ENCODE measurements around the gene BOD1L2.

- TF ChIP-seq MYC (IDR thresholded peaks at IDR 0.05; ENCODE audit: borderline replicate concordance, low read length) (no peak), POLR2AphosphoS2 (conservative IDR thresholded peaks at IDR 0.05; ENCODE audit: low read length) (no peak), CBX2 (IDR thresholded peaks at IDR 0.05; ENCODE audit: borderline replicate concordance, low read depth) (no peak), FOXS1 (CRISPR knock-in tag; IDR thresholded peaks at IDR 0.05) (no peak), EHMT2 (IDR thresholded peaks at IDR 0.05; ENCODE audit: low read depth) (no peak), POLR2A (IDR thresholded peaks at IDR 0.05; ENCODE audit: low read length) (no peak), PBX3 (IDR thresholded peaks at IDR 0.05) (no peak), EP300 (IDR thresholded peaks at IDR 0.05) (no peak)
- TF ChIP-seq, protein P1, sequence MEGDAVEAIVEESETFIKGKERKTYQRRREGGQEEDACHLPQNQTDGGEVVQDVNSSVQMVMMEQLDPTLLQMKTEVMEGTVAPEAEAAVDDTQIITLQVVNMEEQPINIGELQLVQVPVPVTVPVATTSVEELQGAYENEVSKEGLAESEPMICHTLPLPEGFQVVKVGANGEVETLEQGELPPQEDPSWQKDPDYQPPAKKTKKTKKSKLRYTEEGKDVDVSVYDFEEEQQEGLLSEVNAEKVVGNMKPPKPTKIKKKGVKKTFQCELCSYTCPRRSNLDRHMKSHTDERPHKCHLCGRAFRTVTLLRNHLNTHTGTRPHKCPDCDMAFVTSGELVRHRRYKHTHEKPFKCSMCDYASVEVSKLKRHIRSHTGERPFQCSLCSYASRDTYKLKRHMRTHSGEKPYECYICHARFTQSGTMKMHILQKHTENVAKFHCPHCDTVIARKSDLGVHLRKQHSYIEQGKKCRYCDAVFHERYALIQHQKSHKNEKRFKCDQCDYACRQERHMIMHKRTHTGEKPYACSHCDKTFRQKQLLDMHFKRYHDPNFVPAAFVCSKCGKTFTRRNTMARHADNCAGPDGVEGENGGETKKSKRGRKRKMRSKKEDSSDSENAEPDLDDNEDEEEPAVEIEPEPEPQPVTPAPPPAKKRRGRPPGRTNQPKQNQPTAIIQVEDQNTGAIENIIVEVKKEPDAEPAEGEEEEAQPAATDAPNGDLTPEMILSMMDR (IDR thresholded peaks at IDR 0.05), result no peak
Observed at GRCh38 chr18:57150828-57151227, 3.9 kb downstream of the BOD1L2 start.
